Activated CD4-positive, alpha-beta T cell treated with anti-CD3 and anti-CD28 coated beads, Interleukin-2, amount 50 U/mL, for 4 hours (primary cell): ENCODE measurements around the gene AARS2.
"Not testable (repeated sequence)": the region's sequence is repeated elsewhere in the genome, so short reads cannot be mapped to it uniquely, and the experiment has no call there.

Source experiments
- DNase-seq, 2 experiments: peaks; one replicate each; pipeline ENCODE4 v3.0.0-alpha.2; 2020

Gene AARS2

DNA sequence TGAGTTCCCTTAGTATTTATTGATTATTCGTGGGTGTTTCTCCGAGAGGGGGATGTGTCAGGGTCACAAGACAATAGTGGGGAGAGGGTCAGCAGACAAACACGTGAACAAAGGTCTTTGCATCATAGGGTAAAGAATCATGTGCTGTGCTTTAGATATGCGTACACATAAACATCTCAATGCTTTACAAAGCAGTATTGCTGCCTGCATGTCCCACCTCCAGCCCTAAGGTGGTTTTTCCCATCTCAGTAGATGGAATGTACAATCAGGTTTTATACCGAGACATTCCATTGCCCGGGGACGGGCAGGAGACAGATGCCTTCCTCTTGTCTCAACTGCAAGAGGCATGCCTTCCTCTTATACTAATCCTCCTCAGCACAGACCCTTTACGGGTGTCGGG is 15.1 kb upstream of the AARS2 start:
- not testable (repeated sequence) for DNase-seq

DNA sequence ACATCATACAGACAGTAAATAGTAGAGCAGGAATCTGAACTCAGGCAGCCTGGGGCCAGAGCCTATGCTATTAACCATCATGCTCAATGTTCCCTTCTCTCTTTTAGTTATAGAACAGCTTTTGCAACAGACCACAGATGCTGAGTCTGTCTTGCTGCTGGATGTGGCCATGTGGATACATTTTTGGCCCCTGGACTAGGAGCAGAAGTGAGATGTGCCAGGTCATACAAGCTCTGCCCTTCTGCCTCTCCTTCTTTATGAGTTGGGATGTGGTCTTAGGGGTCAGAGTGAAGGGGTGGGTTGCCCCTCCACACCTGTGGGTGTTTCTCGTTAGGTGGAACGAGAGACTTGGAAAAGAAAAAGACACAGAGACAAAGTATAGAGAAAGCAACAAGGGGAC is 14.6 kb upstream of the AARS2 start:
- DNase-seq: no peak

GRCh38 chr6:44327096-44327495 is 13.9 kb upstream of the AARS2 start:
- no peak for DNase-seq

- no peak for DNase-seq
Observed at GRCh38 chr6:44321210-44321609, 8.1 kb upstream of the AARS2 start.

DNA sequence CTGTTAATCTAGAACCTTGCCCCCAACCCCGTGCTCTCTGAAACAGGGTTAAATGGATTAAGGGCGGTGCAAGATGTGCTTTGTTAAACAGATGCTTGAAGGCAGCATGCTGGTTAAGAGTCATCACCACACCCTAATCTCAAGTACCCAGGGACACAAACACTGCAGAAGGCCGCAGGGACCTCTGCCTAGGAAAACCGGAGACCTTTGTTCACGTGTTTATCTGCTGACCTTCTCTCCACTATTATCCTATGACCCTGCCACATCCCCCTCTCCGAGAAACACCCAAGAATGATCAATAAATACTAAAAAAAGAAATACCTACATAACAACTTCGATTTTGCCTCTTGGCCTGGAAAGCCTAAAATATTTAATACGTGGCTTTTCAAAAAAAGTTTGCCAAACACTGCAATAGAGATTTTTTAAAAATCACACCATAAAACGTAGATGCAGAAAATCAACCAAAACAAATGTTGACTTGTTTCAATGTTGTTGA is 4.0 kb upstream of the AARS2 start:
- not testable (repeated sequence) for DNase-seq

- no peak for DNase-seq
Observed at GRCh38 chr6:44316481-44316880, 3.3 kb upstream of the AARS2 start.

DNA sequence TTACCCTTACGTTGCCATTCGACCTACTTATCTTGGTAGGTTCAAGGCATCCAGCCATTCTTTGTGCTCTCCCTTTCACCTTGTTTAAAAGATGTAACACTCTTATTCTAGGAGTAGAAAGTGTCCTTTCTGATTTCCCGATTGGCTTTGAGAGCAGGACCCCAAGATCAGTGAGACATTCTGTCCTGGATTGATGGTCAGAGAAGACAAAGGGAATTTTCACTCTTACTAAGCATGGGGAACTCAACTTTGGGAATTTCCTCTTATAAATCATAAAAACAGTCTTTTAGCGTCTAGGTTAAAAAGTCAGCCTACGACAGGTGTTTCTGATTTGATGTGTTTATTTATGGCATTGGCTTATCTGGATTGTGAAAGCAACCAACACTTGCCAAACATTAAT is 2.8 kb upstream of the AARS2 start:
- DNase-seq: no peak

DNA sequence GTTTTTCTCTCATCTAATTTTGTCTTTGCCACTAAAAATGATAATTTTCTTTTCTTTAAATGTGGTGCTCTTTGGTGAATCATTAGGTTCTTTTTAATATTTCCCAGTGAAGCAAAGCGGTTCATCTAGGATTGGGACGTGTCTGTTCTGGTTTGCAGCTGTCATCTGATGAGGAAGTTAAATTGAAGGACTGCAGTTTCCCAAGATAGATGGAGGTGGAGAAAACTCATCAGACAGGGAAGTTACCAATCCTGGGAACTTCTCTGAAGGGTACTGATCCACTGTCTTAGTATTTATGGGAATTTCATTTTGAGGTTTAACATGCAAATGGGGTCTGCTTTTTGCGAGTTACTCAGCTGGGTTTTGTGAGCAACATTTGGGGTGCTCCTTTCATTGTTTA is 2.4 kb upstream of the AARS2 start:
- DNase-seq: no peak

DNA sequence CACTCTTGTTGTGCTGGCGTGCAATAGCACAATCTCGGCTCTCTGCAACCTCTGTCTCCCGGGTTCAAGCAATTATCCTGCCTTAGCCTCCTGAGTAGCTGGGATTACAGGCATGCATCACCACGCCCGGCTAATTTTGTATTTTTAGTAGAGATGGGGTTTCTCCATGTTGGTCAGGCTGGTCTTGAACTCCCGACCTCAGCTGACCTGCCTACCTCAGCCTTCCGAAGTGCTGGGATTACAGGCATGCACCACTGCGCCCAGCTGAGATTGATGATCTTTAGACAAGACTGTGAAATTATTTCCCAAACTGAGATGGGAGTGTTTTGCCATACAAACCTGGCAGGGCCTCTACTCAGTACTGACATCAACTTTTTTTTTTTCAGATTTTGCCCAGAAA is 1.5 kb upstream of the AARS2 start:
- not testable (repeated sequence) for DNase-seq

- DNase-seq: no peak
Observed at GRCh38 chr6:44311767-44312166, 1.4 kb downstream of the AARS2 start.

DNA sequence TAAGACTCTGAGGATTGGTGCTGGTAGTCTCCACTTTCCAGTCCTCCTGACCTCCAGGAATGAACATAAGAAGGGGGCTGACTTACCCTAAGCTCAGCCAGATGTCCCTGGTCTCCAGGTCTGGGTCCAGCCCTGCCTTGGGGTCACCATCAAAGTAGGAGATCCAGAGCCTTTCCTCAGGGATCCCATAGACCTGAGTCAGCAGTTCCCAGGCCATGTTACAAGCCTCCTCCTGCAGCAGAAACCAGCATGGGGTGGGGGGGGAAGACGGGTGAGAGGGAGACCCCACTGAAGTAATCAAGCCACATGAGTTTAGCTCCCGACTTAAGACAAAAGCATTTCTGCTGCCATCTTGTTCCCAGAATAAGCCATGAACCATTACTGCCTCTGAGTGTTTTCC is 1.8 kb downstream of the AARS2 start:
- no peak for DNase-seq

- no peak for DNase-seq
Observed at GRCh38 chr6:44310241-44310640, 2.9 kb downstream of the AARS2 start.

- no peak for DNase-seq
Observed at GRCh38 chr6:44309631-44310030, 3.5 kb downstream of the AARS2 start.

DNA sequence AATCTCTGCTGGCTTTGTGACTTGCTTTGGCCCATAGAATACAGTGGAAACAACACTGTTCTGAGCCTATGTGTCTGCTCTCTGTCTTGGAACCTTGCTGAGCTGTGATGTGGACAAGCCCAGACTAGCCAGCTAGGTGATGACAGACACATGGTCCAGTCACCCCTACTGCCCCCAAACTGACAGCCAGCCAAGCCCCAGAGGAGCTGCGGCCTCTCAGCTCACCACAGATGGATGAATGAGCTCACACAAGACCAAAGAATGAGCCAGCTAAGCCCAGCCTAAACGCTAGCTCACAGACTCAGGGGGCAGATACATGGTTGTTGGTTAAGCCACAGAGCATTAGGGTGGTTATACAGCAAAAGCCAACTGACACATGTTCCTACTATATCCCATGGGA is 4.1 kb downstream of the AARS2 start:
- DNase-seq: no peak

DNA sequence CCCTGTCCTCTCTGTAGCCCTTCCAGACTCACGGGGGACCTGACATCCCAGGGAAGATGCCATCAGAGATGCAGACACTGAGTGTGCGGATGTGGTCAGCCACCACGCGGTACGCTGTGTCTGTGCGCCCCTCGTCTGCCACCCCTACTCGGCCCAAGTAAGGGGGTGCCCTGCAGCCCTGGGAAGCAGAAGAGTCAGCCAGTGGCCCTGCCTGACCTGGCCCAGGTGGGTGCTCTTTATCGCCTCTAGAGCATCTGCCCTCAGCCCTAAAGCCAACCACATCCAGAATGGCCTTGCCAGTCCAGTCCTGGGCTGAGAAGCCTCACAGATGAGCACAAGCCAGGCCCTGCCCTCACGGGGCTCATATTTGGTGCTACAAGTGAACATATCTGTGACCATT is 5.9 kb downstream of the AARS2 start:
- no peak for DNase-seq

DNA sequence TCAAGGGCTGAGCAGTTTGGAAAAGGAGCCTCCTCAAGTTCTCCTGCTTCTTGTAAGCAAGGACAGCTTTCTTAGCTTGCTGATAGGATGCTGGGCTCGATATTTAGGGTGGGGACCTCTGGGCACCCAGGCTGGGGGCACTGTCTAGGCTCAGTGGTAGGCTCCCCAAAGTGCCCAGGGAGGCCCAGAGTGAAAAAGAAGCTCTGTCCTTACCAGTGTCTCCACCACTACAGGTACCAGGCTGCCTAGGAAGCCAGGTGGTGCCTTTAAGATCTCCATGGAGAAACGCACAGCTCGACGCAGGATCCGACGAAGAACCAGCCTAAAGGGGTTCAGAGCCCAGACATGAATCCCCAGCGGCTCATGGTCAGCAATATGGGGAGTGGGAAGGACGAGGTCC is 6.4 kb downstream of the AARS2 start:
- DNase-seq: no peak

GRCh38 chr6:44305200-44305725 is 7.9 kb downstream of the AARS2 start:
- no peak for DNase-seq

DNA sequence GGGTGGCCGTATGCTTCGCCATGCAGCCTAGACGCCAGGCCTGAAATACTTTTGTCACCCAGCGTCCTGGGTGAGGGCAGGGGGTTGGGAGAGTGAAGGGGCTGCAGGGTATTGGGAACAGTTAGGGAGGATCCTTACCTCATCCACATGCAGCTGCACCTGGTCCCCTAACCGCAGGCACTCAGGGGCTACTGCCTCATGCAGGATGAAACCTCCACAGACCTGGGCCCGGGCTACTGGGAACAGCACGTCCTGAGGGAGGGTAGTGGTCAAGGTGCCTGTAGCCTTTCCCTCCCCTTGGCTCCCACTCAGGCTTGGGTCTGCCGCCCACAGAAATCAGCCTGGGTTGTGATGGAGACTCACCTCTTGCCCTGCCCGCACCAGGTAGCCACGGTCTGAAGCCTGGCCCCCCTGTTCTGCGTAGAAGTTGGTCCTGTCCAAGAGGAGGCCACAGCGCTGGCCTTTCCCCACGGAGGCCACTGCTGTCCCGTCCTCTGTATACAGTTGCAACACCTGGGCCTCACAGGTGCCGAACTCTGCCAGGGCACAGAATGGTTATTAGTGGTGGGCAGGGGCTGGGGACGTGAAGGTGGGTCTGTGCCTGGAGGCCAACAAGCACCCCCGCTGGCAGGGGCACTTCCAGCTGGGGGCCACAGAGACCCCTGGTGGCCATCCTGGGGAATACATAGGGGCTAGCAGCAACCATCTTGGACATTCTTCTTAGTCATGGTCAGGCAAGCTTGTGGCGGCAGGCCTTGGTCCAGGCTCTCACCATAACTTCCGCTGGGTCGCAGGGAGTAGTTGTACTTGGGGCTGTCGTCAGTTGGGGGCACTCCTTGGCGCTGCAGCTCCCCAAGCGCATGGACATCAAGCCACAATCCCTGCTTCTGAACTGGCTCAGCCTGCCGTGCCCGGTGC is 8.6 kb downstream of the AARS2 start:
- DNase-seq: peak; percentile 22 to 31

DNA sequence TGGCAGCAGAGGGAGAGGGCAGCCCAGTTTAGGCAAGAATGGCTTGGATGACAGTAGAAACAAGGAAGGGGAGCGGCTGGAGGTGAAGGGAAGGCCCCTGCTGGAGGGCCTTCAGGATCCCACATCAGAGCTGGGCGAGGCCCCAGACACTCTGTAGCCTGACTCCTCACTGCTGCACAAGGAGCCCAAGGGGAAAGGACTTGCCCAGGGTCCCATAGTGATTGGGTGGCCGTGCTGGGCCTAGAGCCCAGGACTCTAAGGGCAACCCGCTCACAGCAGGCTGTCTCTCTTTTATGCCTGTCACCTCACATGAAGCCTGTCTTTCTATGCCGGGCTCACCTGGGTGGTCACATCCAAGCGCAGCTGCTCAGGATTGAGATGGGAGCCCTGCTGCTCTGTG is 9.3 kb downstream of the AARS2 start:
- DNase-seq: no peak

- no peak for DNase-seq
Observed at GRCh38 chr6:44302856-44303255, 10.3 kb downstream of the AARS2 start.

GRCh38 chr6:44301782-44302564 is 11.2 kb downstream of the AARS2 start:
- DNase-seq: no peak

DNA sequence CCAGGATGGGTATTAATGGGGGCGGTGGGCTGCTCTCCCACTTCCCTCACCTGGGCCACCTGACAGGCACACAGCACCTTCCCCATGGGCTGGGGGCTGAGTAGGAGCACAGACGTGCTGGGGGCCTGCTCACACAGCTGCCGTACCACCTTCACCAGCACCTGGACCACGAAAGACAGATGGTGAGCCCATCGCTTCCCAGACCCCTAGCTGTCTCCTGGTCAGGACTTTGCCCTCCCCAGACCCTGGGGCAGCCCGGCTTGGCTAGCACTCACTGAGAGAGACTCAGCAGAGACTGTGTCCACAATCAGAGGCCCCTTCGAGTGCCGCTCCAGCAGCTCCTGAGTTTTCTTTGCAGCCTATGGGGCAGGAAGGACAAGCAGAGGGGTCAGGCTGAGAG is 12.0 kb downstream of the AARS2 start:
- DNase-seq: no peak

DNA sequence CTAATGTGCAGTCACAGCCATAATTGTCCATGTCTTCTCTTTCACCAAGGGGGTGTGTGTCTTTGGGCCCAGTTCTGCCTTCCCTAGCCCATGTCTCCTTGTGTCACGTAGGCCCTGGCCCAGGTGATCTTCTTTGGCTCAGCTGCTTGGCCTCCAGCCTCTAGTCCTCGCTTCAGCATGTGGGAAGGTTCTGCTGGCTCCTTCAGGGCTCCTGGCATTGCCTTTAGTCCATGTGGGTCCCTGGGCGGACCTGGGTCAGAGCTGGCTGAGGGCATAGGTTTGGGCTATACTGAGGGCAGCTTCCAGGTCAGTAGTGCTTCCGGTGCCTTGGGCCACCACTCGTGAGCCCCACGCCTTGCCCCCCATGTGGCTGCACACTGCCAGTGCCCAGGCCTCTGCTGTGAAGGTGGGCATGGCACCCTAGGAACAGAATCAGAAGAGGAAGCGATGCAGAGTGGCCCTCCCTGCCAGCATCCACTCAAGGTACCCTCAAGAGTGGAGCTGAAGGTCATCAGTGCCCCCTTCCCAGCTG is 12.8 kb downstream of the AARS2 start:
- no peak for DNase-seq

- no peak for DNase-seq
Observed at GRCh38 chr6:44298864-44299263, 14.3 kb downstream of the AARS2 start.
